IMR-90 (cell line): ENCODE results near the gene CDK13. TPM values are rescaled to one million over a fixed set of nuclear protein-coding genes. Genes with fewer than 3 reads are reported as not detected.
A peak's percentile ranks its signal among the peaks of the same experiment; 100 is the strongest.

Experiments
- CEBPB ChIP-seq: IDR thresholded peaks from 2 replicates; pipeline ENCODE4 v1.6.1; 2012; ENCODE audit warnings: low read depth, low read length, improper control_type of control experiment
- ELK1 ChIP-seq: fragments of 150-350 bp; IDR thresholded peaks from 2 replicates; pipeline ENCODE4 v1.6.1; 2016; ENCODE audit warnings: low read depth, mild to moderate bottlenecking, low read length, moderate library complexity, borderline replicate concordance
- MXI1 ChIP-seq: IDR thresholded peaks from 2 replicates; pipeline ENCODE4 v1.6.1; 2012; ENCODE audit warnings: low read depth, mild to moderate bottlenecking, low read length, moderate library complexity, borderline replicate concordance
- RAD21 ChIP-seq: IDR thresholded peaks from 2 replicates; pipeline ENCODE4 v1.6.1; 2012; ENCODE audit warnings: low read length, improper control_type of control experiment
- RFX5 ChIP-seq: IDR thresholded peaks from 2 replicates; pipeline ENCODE4 v1.8.0; 2012; ENCODE audit warnings: low read depth, mild to moderate bottlenecking, low read length, moderate library complexity
- polyA plus RNA-seq, 3 experiments: library from polyadenylated mRNA; depleted of rRNA; stranded (reverse); fragments of >200 nt; gene quantifications; 2 replicates each; pipeline ENCODE4 v1.2.3, GENCODE V29; 2012; ENCODE audit warnings: low replicate concordance in 1 of 3
- total RNA-seq: library from RNA; depleted of rRNA; stranded (reverse); fragments of >200 nt; gene quantifications from 2 replicates; pipeline ENCODE4 v1.2.3, GENCODE V29; 2012

CDK13 gene
- total and polyA plus RNA-seq, 2 of the 4 experiments (the other 2 are of a cell fraction): 20.1 to 50.4 TPM

GRCh38 chr7:39948956-39949928 lies 814 bp upstream of the CDK13 start (continued):
- TF ChIP-seq ELK1: no peak; the same call in 1 of the 2 replicates
- TF ChIP-seq RAD21: no peak
- TF ChIP-seq CEBPB: peak; percentile 74
- no peak for TF ChIP-seq MXI1
- TF ChIP-seq RFX5: no peak
